Measurements from ENCODE around the gene LECT2.

- TF ChIP-seq YY1 (IDR thresholded peaks at IDR 0.05; ENCODE audit: insufficient read depth, insufficient read length) (no peak), SUZ12 (IDR thresholded peaks at IDR 0.05; ENCODE audit: extremely low read depth, insufficient read depth, insufficient read length) (no peak), ZNF274 (IDR thresholded peaks at IDR 0.05; ENCODE audit: low read depth, low read length) (no peak)
These were observed 3.0 kb downstream of the LECT2 start for GRCh38 chr5:135951807-135952206.

Data from NT2/D1 (cell line).